Subcutaneous adipose tissue (tissue), 4 donors: ENCODE measurements around the gene CHID1. TPM values are rescaled to one million over a fixed set of nuclear protein-coding genes. Genes with fewer than 3 reads are reported as not detected.

ENCODE experiments used
- CTCF ChIP-seq: fragments of 450-650 bp; IDR thresholded peaks from one replicate; pipeline ENCODE4 v1.5.1; 2016; ENCODE audit warnings: low read depth, mild to moderate bottlenecking, control low read depth, antibody characterized with exemption, moderate library complexity
- total RNA-seq, 4 donors: library from RNA; depleted of rRNA; stranded (reverse); fragments of >200 nt; gene quantifications; one replicate each; pipeline ENCODE4 v1.1.0, GENCODE V29; 2016

The CHID1 gene
- total RNA-seq, 4 donors from 2014 or later = 28.4 to 107 (median 76.0) TPM

DNA sequence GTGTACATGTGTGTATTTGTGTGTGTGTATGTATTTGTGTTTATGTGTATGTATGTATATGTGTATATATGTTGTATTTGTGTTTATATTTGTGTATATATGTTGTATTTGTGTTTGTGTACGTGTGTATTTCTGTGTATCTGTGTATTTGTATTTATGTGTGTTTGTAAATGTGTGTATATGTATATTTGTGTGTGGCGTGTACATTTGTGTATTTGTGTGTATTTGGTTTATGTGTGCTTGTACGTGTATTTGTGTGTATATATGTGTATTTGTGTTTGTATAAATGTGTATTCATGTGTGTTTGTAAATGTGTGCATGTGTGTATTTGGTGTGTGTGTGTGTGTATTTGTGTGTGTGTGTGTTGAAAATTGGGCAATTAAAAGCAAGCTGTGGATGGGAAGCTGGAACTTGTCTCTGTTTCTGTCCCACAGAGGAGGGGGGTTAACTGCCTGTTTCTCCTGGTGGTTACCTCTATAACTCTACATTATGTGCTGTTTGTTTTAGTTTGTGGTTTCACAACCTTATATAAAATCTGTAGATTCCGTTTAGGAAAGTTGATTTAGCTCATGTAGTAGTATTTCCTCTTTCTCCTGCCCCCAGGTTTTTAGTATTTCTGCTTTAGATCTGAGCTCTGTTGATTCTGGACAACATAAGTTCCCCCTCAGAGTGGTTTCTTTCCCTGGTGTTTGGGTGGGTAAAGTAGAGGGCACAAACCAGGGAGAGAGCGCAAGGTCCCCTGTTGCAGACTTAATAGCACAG, 44.0 kb upstream of the CHID1 start:
- TF ChIP-seq CTCF = no peak

DNA sequence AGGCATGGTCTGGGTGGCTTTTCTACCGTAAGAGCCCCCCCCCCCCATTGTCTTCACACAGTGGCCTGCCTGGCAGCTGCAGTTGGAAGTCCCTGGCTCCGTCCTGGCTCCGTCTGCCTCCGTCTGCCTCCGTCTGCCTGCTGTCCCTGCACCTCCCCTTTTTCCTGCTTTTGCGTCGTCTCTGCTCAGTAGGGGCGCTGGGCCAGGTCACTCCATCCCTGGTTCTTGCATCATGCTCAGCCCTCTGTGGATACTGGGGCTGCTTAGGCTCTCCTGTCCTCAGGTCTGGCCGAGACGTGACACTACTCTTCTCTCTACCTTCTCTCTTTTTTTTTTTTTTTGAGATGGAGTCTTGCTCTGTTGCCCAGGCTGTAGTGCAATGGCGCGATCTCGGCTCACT, 42.9 kb upstream of the CHID1 start:
- no peak for TF ChIP-seq CTCF

DNA sequence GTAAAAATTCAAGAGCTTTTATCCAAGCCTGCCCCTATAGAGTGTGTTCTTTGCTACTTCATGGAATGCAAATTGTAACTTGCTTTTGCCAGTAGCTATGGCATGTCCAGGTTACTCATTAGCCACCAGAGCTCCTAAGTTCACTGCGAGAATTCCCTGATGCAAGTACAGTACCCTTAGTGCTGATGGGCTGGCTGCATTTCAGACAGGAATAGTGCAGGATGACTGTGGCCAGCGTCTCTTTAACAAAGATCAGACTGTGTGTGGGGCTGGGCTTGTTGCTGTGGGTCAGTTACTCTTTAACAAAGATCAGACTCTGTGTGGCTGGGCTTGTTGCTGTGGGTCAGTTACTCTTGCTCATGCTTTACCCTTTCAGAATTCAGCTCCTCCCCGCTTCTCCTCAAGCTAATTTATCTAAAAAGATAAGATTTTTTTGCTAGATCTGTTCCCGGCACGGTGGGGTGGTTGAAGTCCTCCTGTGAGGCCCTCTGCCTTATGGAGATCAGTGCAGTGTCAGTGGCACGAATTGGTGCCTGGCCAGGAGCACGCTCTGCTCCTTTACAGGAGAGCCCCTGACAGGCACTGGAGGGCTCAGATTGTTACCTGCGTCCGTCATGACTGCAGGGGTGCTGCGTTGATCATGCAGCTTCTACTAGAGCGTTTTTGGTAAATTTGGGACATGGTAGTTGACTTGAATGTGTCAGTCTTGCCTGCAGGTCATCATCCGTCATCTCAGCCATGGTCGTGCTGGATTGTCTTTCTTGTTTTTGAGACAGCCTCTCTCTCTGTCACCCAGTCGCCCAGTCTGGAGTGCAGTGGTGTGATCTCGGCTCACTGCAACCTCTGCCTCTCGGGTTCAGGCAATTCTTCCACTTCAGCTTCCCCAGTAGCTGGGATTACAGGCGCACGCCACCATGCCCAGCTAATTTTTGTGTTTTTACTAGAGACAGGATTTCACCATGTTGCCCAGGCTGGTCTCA, 42.1 kb upstream of the CHID1 start:
- no peak for TF ChIP-seq CTCF

DNA sequence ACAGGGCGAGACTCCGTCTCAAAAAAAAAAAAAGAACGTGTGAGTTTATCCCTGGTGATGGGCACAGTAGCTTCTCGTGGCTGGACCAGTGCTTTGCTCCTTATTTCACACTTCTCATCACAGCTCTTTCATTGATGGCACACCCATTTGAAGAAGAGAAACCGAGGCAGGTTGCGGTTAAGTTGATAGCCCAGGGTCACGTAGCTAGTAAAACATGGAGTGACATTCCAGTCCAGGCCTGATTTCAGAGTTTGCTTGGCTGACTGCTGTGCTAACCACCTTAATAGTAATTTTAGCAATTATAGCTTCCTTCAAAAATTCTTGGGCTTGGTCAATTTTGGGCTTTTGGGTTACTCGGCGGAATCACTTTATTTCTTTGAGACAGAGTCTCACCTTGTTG, 40.9 kb upstream of the CHID1 start:
- no peak for TF ChIP-seq CTCF

DNA sequence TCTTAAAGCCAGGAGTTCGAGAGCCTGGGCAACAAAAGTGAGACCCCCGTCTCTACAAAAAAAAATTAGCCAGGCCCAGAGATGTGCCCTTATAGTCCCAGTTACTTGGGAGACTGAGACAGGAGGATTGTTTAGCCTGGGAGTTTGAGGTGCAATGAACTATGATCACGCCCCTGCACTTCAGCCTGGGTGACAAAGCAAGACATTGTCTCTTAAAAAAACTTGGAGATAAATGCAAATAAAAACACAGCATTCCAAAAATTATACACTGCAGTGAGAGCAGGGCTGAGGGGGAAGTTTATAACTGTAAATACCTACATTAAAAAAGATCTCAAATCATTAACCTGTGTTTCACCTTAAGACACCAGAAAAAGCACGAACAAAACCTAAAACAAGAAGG, 37.1 kb upstream of the CHID1 start:
- TF ChIP-seq CTCF = no peak

GRCh38 chr11:945986-946385, 35.4 kb upstream of the CHID1 start:
- no peak for TF ChIP-seq CTCF

DNA sequence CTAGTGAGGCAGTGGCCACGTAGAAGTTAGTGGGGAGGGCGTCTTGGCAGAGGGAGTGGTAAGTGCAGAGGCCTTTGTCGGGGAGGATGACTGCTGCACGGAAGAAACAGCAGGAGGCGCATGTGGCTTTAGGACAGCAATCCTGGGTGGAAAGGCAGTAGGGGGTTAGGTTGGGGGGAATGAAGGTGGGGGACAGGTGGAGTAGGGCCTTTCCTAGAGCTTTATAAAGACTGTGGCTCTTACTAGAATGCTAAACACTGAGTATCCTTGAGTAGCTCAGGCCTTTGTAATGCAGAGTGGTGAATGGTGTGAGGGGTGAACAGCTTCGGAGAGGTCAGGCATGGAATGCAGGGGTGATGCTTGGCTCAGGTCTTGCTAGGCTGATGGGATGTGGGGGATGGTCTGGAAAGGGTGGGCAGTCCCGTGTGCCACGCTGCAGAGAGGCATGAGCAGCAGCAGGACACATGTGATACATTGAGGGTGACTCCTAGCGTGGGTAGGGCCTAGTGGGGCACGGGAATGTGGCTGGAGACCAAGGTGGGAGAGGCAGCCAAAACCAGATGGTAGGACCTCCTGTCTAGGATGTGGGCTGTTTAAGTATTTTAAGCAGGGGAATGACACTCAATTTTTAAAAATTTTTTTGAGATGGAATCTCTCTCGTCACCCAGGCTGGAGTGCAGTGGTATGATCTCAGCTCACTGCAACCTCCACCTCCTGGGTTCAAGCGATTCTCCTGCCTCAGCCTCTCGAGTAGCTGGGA, 34.3 kb upstream of the CHID1 start:
- no peak for TF ChIP-seq CTCF
